Stimulated activated CD8-positive, alpha-beta memory T cell treated with anti-CD3 and anti-CD28 coated beads, Interleukin-12 subunit alpha, Interleukin-12 subunit beta, amount 100 ng/mL, for 4 hours (primary cell): ENCODE results near the gene LIN37.
"Not testable (repeated sequence)": the region's sequence is repeated elsewhere in the genome, so short reads cannot be mapped to it uniquely, and the experiment has no call there.

Source experiments
- DNase-seq: peaks from one replicate; pipeline ENCODE4 v3.0.0-alpha.2; 2020; ENCODE audit warnings: low read depth

Gene LIN37

GRCh38 chr19:35753634-35754369 is 5.4 kb downstream of the LIN37 start:
- DNase-seq: no peak

GRCh38 chr19:35754370-35755130 is 6.2 kb downstream of the LIN37 start:
- DNase-seq: no peak

GRCh38 chr19:35755131-35755549 is 6.8 kb downstream of the LIN37 start:
- DNase-seq: no peak

GRCh38 chr19:35755550-35756376 is 7.4 kb downstream of the LIN37 start:
- DNase-seq: peak; percentile 42

GRCh38 chr19:35756377-35757230 is 8.2 kb downstream of the LIN37 start, which contains the start of gene HSPB6:
Gene HSPB6 (minus strand): TSS chr19:35757029. CDS start chr19:35757008, 21 bp downstream.
- DNase-seq: no peak

- DNase-seq: no peak
Observed at GRCh38 chr19:35757231-35757748, 8.9 kb downstream of the LIN37 start.

GRCh38 chr19:35757749-35758608 is 9.6 kb downstream of the LIN37 start, which contains the start of gene PROSER3:
Gene PROSER3 (plus strand): TSS chr19:35758176. CDS start chr19:35758216, 40 bp downstream.
- peak; percentile 94 for DNase-seq

GRCh38 chr19:35759697-35760096 is 11.3 kb downstream of the LIN37 start:
- DNase-seq: no peak

GRCh38 chr19:35760711-35761349 is 12.5 kb downstream of the LIN37 start:
- no peak for DNase-seq

GRCh38 chr19:35764432-35765315 is 16.3 kb downstream of the LIN37 start:
- no peak for DNase-seq

GRCh38 chr19:35766571-35767104 is 18.3 kb downstream of the LIN37 start:
- DNase-seq: no peak

GRCh38 chr19:35767288-35768081 is 19.1 kb downstream of the LIN37 start:
- no peak for DNase-seq

GRCh38 chr19:35768082-35768421 is 19.7 kb downstream of the LIN37 start:
- DNase-seq: no peak

GRCh38 chr19:35772362-35772761 is 24.0 kb downstream of the LIN37 start:
- DNase-seq: not testable (repeated sequence)

- DNase-seq: no peak
Observed at GRCh38 chr19:35773020-35773806, 24.8 kb downstream of the LIN37 start.

GRCh38 chr19:35774274-35775045 is 26.1 kb downstream of the LIN37 start:
- no peak for DNase-seq
